Tibial nerve (tissue), 4 donors: Measurements from ENCODE around the gene DHRS2. TPM values are rescaled to one million over a fixed set of nuclear protein-coding genes. Genes with fewer than 3 reads are reported as not detected.

ENCODE experiments used
- DNase-seq, 2 donors: peaks; one replicate each; pipeline ENCODE4 v3.0.0-alpha.2; 2019; ENCODE audit warnings: low spot score in 2 of 2
- H3K27ac ChIP-seq, 4 donors: fragments of 200-600 bp; sonication (generic) in 3 of 4; one replicate each; pipeline ENCODE4 v1.5.1; 2017 to 2019; ENCODE audit warnings: mild to moderate bottlenecking in 1 of 4
- H3K27me3 ChIP-seq, 2 donors: fragments of 200-600 bp; sonication (generic) in 1 of 2; one replicate each; pipeline versions ENCODE4 v1.5.1 to v1.6.0; 2017 to 2019
- H3K36me3 ChIP-seq, 3 donors: fragments of 200-600 bp; sonication (generic); one replicate each; pipeline ENCODE4 v1.5.1; 2018 to 2019
- H3K4me1 ChIP-seq, 4 donors: fragments of 200-600 bp; sonication (generic) in 3 of 4; one replicate each; pipeline ENCODE4 v1.5.1; 2017 to 2019
- H3K4me3 ChIP-seq, 4 donors: fragments of 200-600 bp; sonication (generic) in 3 of 4; one replicate each; pipeline ENCODE4 v1.5.1; 2017 to 2019; ENCODE audit warnings: mild to moderate bottlenecking in 1 of 4, moderate library complexity in 1 of 4
- H3K9me3 ChIP-seq, 4 donors: fragments of 200-600 bp; sonication (generic) in 3 of 4; one replicate each; pipeline ENCODE4 v1.5.1; 2017 to 2019
- EP300 ChIP-seq, 2 donors: sonication (generic); formaldehyde crosslinking; IDR thresholded peaks; one replicate each; pipeline ENCODE4 v1.6.1; 2017; ENCODE audit warnings: antibody characterized with exemption in 2 of 2, mild to moderate bottlenecking in 1 of 2
- POLR2A ChIP-seq, 2 donors: fragments of 450-650 bp; IDR thresholded peaks; one replicate each; pipeline ENCODE4 v1.6.1; 2017; ENCODE audit warnings: antibody characterized with exemption in 2 of 2, mild to moderate bottlenecking in 2 of 2, moderate library complexity in 2 of 2
- WGBS, 2 donors: methylation state at CpG; one replicate each; pipeline ENCODE4 v1.1.5; 2018; 5-methylcytosine and 5-hydroxymethylcytosine counted together
- total RNA-seq, 4 donors: library from RNA; depleted of rRNA; stranded (reverse); fragments of >200 nt; gene quantifications; one replicate each; pipeline ENCODE4 v1.1.0, GENCODE V29; 2016
- TF ChIP-seq, protein P1 (sequence below), 5 experiments: fragments of 200-600 bp in 3 of 5; fragments of 450-650 bp in 2 of 5; sonication (generic) in 3 of 5; IDR thresholded peaks; one replicate each; pipeline ENCODE4 v1.5.1; 2016 to 2019; ENCODE audit warnings: antibody characterized with exemption in 5 of 5, mild to moderate bottlenecking in 3 of 5, moderate library complexity in 2 of 5

Gene DHRS2
- total RNA-seq, 4 donors from 2014 or later = 0.90 TPM; not detected in 3

DNA sequence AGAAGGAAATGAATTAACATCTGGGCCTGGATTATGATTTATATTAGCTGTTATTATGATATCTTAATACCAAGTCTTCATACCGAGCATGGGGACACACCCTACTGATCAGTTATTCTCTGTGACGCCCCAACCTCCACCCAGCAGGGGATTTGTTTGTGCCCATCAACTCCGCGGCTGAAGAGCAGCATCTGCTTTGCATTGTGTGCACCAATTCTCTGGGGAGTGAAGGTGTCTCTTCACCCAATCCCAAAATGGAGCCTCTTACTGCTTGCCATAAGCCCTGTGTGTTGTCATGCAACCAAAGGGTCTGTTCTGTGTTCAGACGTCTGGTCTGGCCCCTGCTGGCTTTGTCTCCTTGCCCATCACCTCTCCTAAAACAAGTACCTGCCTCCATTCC lies 25.4 kb downstream of the DHRS2 start:
- H3K4me3 ChIP-seq = no peak overlapping the region

DNA sequence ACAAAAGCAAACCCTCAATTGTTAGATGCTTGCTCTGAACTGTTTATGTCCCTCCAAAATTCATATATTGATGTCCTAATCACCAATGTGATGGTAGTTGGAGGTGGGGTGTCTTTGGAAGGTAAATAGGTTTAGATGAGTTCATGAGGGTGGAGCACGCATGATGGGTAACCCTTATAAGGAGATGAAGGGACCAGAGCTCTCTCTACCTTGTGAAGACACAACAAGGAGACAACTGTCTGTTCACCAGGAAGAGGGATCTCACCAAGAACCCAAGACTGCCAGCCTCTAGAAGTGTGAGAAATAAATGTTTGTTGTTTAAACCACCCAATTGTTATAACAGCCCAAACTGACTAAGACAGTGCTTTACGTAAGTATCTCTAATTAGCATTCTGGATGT lies 27.0 kb downstream of the DHRS2 start:
- H3K9me3 ChIP-seq = no peaks in the 10 kb centered on the region
- no peak overlapping the region for H3K4me3 ChIP-seq
- H3K27ac ChIP-seq = no peak overlapping the region
- H3K27me3 ChIP-seq = no peaks in the 10 kb centered on the region
- TF ChIP-seq EP300 (IDR thresholded peaks at IDR 0.05) (no peak), POLR2A (IDR thresholded peaks at IDR 0.05) (no peak)
- TF ChIP-seq, protein P1, sequence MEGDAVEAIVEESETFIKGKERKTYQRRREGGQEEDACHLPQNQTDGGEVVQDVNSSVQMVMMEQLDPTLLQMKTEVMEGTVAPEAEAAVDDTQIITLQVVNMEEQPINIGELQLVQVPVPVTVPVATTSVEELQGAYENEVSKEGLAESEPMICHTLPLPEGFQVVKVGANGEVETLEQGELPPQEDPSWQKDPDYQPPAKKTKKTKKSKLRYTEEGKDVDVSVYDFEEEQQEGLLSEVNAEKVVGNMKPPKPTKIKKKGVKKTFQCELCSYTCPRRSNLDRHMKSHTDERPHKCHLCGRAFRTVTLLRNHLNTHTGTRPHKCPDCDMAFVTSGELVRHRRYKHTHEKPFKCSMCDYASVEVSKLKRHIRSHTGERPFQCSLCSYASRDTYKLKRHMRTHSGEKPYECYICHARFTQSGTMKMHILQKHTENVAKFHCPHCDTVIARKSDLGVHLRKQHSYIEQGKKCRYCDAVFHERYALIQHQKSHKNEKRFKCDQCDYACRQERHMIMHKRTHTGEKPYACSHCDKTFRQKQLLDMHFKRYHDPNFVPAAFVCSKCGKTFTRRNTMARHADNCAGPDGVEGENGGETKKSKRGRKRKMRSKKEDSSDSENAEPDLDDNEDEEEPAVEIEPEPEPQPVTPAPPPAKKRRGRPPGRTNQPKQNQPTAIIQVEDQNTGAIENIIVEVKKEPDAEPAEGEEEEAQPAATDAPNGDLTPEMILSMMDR (IDR thresholded peaks at IDR 0.05) = no peak
- no peaks in the 10 kb centered on the region for H3K36me3 ChIP-seq
- no peak for DNase-seq
- H3K4me1 ChIP-seq = no peaks in the 10 kb centered on the region
- WGBS, 2 donors = 91 to 94% methylated on average over 2 of the region's 2 CpGs

More for the DNA sequence above, 25.4 kb downstream of the DHRS2 start:
- 69 to 76% methylated on average over 5 of the region's 5 CpGs for WGBS, 2 donors
- H3K9me3 ChIP-seq = no peaks in the 10 kb centered on the region
- no peaks in the 10 kb centered on the region for H3K4me1 ChIP-seq
- no peak for DNase-seq
- no peak overlapping the region for H3K27ac ChIP-seq
- TF ChIP-seq EP300 (IDR thresholded peaks at IDR 0.05) (no peak), POLR2A (IDR thresholded peaks at IDR 0.05) (no peak)
- TF ChIP-seq, protein P1 (IDR thresholded peaks at IDR 0.05) = no peak
- no peaks in the 10 kb centered on the region for H3K36me3 ChIP-seq
- no peaks in the 10 kb centered on the region for H3K27me3 ChIP-seq

DNA sequence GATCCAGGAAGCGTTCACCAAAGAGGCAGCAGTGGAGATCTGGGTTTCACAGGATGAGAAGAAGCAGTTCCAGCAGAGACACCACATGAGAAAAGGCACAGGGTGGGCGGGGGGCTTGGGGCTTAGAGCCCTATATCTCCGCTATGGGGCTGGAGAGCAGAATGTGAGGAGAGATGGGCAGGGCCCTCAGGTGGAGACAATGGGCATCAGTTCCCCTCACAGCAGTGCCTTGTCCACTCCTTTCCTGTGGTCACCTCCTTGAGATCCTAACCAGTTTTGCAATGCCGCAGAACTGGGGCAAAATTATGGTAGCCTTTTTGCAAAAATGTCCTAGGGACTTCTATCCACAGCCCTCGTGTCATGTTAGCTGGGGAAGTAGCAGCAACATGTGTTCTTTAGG lies 27.5 kb downstream of the DHRS2 start:
- H3K27ac ChIP-seq = no peak overlapping the region

DNA sequence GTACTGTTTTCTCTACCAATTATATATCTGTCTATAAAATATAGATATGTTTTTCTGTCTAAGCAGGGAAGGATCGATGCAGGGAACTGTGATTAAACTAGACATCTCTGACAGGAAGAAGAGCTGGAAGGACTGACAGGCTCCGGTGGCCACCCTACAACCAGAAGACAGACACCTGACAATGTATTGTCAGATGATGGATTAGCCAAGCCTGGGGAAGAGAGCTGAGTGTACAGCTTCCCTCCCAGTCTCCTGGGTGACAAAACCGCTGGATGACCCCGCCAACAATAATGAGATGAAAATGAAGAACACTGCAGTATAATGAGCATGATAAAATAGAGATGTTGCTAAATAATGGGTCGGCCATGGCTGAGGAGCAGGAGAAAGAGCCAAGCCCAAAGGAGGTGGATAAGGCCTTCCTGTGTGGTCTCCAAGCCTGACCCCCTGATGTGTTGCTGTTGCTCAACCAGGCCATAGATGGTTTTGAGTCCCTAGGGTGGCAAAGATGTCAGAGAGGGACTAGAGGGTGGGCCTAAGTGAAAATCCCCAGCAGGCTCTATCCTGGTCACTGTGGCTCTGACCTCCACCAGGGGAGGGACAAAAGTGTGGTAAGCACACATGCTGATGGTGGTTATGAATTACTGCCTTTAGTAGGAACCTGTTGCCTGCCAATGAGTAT lies 28.2 kb downstream of the DHRS2 start:
- Histone ChIP-seq H3K27me3 (no peaks in the 10 kb centered on the region), H3K9me3 (no peaks in the 10 kb centered on the region), H3K27ac (no peak overlapping the region), H3K4me3 (no peak overlapping the region), H3K4me1 (no peaks in the 10 kb centered on the region), H3K36me3 (no peaks in the 10 kb centered on the region)
- WGBS, 2 donors = 83 to 88% methylated on average over 5 of the region's 5 CpGs
- TF ChIP-seq EP300 (IDR thresholded peaks at IDR 0.05) = no peak
- TF ChIP-seq POLR2A (IDR thresholded peaks at IDR 0.05) = no peak
- TF ChIP-seq, protein P1 (IDR thresholded peaks at IDR 0.05) = no peak
- DNase-seq = no peak

More for the DNA sequence above, 27.5 kb downstream of the DHRS2 start:
- no peaks in the 10 kb centered on the region for H3K27me3 ChIP-seq
- no peaks in the 10 kb centered on the region for H3K36me3 ChIP-seq
- H3K9me3 ChIP-seq = no peaks in the 10 kb centered on the region
- DNase-seq = no peak
- no peaks in the 10 kb centered on the region for H3K4me1 ChIP-seq
- no peak overlapping the region for H3K4me3 ChIP-seq
- 58 to 80% methylated on average over 4 to 5 of the region's 5 CpGs for WGBS, 2 donors
- TF ChIP-seq EP300 (IDR thresholded peaks at IDR 0.05) = no peak
- TF ChIP-seq, protein P1 (IDR thresholded peaks at IDR 0.05) = no peak
- no peak for TF ChIP-seq POLR2A (IDR thresholded peaks at IDR 0.05)

DNA sequence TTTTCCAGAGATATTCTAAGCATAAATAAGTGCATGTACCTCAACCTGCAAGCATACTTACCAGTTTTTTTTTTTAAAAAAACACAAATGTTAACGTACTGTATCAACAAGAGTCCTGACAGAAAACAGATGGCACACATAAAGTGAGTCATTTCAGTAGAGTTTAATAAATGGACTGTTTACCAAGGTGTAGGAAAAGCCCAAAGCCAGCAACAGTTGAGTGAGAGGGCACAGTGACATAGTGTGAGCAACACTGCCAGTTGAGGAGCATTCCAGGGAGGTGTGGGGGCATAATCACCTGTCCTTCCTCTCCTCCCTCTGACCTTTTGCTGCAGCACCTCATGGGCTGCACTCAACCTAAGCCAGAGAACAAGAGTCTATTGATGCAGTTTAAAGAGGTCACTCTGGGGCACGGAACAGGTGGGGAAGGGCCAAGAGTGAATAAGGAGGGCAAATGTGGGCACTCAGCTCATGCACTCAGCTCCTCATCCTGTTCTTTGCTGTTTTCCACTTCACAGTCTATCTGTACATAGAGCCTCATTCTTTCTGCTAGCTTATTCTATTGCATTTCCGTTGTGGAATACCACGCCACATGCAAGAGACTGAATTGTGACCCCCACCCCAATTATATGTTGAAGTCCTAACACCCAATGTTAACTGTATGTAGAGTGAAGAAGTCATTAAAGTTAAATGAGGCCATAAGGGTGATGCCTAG lies 29.3 kb downstream of the DHRS2 start:
- Histone ChIP-seq H3K4me3 (no peak overlapping the region), H3K27me3 (no peaks in the 10 kb centered on the region), H3K4me1 (no peaks in the 10 kb centered on the region), H3K27ac (no peak overlapping the region), H3K9me3 (no peaks in the 10 kb centered on the region), H3K36me3 (no peaks in the 10 kb centered on the region)
- no peak for DNase-seq
- TF ChIP-seq POLR2A (IDR thresholded peaks at IDR 0.05) (no peak), EP300 (IDR thresholded peaks at IDR 0.05) (no peak)
- TF ChIP-seq, protein P1 (IDR thresholded peaks at IDR 0.05) = no peak
- WGBS, 2 donors = 43 to 46% methylated on average over 4 of the region's 4 CpGs
